ENCODE results near the gene CES1. TPM values are rescaled to one million over a fixed set of nuclear protein-coding genes. Genes with fewer than 3 reads are reported as not detected.
"Not testable (repeated sequence)": the region's sequence is repeated elsewhere in the genome, so short reads cannot be mapped to it uniquely, and the experiment has no call there.

CES1 gene
- total RNA-seq, 1 donor from 2014 or later: 6.1 TPM

GRCh38 chr16:55790240-55790639, 42.7 kb downstream of the CES1 start:
- H3K27me3 ChIP-seq; H3K4me1 ChIP-seq; H3K9me3 ChIP-seq; H3K27ac ChIP-seq; intact Hi-C loops (cut with DNase I); H3K4me3 ChIP-seq; H3K36me3 ChIP-seq; DNase-seq (ENCODE audit: low spot score in 2 of 2): not testable (repeated sequence)

GRCh38 chr16:55782793-55783091, 50.2 kb downstream of the CES1 start:
- DNase-seq (ENCODE audit: low spot score in 2 of 2); H3K4me3 ChIP-seq; intact Hi-C loops (cut with DNase I): not testable (repeated sequence)

GRCh38 chr16:55782091-55782792, 50.7 kb downstream of the CES1 start:
- H3K36me3 ChIP-seq; H3K4me3 ChIP-seq; H3K9me3 ChIP-seq; H3K4me1 ChIP-seq; H3K27me3 ChIP-seq; H3K27ac ChIP-seq; DNase-seq (ENCODE audit: low spot score in 2 of 2); intact Hi-C loops (cut with DNase I): not testable (repeated sequence)

More at GRCh38 chr16:55782793-55783091, 50.2 kb downstream of the CES1 start:
- H3K9me3 ChIP-seq, H3K4me1 ChIP-seq, H3K27me3 ChIP-seq, H3K36me3 ChIP-seq, H3K27ac ChIP-seq: not testable (repeated sequence)

GRCh38 chr16:55781456-55781855, 51.4 kb downstream of the CES1 start:
- H3K4me1 ChIP-seq; H3K27me3 ChIP-seq; H3K36me3 ChIP-seq; DNase-seq (ENCODE audit: low spot score in 2 of 2); H3K4me3 ChIP-seq; intact Hi-C loops (cut with DNase I); H3K9me3 ChIP-seq; H3K27ac ChIP-seq: not testable (repeated sequence)

GRCh38 chr16:55780095-55780407, 52.8 kb downstream of the CES1 start:
- H3K36me3 ChIP-seq; DNase-seq (ENCODE audit: low spot score in 2 of 2); H3K27ac ChIP-seq; H3K27me3 ChIP-seq; intact Hi-C loops (cut with DNase I); H3K4me1 ChIP-seq; H3K9me3 ChIP-seq; H3K4me3 ChIP-seq: not testable (repeated sequence)

- intact Hi-C loops (cut with DNase I): no loop called here
- H3K27me3 ChIP-seq: no peaks in the 10 kb centered on the region
- H3K4me1 ChIP-seq: no peaks in the 10 kb centered on the region
- no peaks in the 10 kb centered on the region for H3K9me3 ChIP-seq
- no peak overlapping the region for H3K4me3 ChIP-seq
- no peak for TF ChIP-seq CTCF (IDR thresholded peaks at IDR 0.05)
- no peak overlapping the region for H3K27ac ChIP-seq
- no peak for DNase-seq (ENCODE audit: low spot score in 2 of 2)
- no peaks in the 10 kb centered on the region for H3K36me3 ChIP-seq
Observed at GRCh38 chr16:55779402-55780094, 53.3 kb downstream of the CES1 start.

- DNase-seq (ENCODE audit: low spot score in 2 of 2): no peak
- no peaks in the 10 kb centered on the region for H3K9me3 ChIP-seq
- no peak for TF ChIP-seq CTCF (IDR thresholded peaks at IDR 0.05)
- H3K4me1 ChIP-seq: no peaks in the 10 kb centered on the region
- no peaks in the 10 kb centered on the region for H3K36me3 ChIP-seq
- H3K27ac ChIP-seq: no peak overlapping the region
- no peaks in the 10 kb centered on the region for H3K27me3 ChIP-seq
- no peak overlapping the region for H3K4me3 ChIP-seq
- intact Hi-C loops (cut with DNase I): no loop called here
Observed at GRCh38 chr16:55778757-55779156, 54.1 kb downstream of the CES1 start.

- no peak for TF ChIP-seq CTCF (IDR thresholded peaks at IDR 0.05)
- H3K27me3 ChIP-seq: no peaks in the 10 kb centered on the region
- no peak overlapping the region for H3K27ac ChIP-seq
- no peaks in the 10 kb centered on the region for H3K9me3 ChIP-seq
- DNase-seq (ENCODE audit: low spot score in 2 of 2): no peak
- intact Hi-C loops (cut with DNase I): no loop called here
- H3K36me3 ChIP-seq: no peaks in the 10 kb centered on the region
- H3K4me3 ChIP-seq: no peak overlapping the region
- no peaks in the 10 kb centered on the region for H3K4me1 ChIP-seq
Observed at GRCh38 chr16:55775857-55776256, 57.0 kb downstream of the CES1 start.
